GM12865 (cell line): ENCODE results near the gene GJB6.
A peak's percentile ranks its signal among the peaks of the same experiment; 100 is the strongest.

Experiments used
- DNase-seq: peaks from one replicate; pipeline ENCODE4 v3.0.0; 2010; ENCODE audit warnings: low read depth
- H3K4me3 ChIP-seq: 2 replicates; pipeline ENCODE4 v1.5.1; 2011; ENCODE audit warnings: mild to moderate bottlenecking, low read depth, low read length, control low read depth
- TF ChIP-seq, protein P1 (sequence below): IDR thresholded peaks from 2 replicates; pipeline ENCODE4 v1.5.1; 2011; ENCODE audit warnings: low read length, control low read depth, low read depth, inconsistent platforms; ENCODE audit not compliant: insufficient read depth; ENCODE audit errors: missing control alignments

The GJB6 gene

DNA sequence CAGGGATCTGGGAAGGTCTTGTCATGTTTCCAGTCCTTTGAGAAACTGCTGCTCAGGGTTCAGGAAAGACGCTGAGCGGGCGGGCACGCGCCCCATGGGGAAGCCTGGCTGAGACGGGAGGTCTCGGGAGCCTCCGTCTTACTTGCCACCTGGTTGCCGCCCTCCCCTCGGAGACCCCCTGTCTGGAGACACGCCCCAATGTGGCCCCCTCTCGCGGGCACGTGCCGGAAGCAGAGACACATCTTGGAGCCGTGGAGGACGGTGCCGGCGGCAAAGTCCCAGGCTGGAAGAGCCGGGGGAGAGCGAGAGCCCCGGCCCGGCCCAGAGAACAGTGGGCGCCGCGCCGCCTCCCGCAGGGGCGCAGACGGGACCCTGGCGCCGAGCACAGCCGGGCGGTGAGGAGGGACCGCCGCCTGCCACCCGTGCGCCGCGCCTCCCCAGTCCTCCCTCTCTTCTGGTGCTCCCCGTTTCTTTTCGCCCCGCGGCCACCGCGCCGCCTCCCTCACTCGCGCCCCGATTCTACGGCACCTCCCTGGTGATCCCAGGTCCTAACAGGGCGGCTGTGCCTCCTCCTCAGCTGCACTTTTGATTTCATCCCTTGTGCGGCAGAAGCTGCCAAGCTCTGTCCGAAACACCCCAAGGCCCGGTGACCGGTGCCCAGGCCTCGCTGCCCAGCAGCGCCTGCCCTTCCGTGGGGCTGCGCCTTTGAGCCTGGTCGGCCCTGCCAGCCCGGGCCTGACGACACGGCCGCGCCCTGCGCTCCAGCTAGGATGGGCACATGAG lies 54.9 kb downstream of the GJB6 start:
- no peak for DNase-seq
- TF ChIP-seq, protein P1, sequence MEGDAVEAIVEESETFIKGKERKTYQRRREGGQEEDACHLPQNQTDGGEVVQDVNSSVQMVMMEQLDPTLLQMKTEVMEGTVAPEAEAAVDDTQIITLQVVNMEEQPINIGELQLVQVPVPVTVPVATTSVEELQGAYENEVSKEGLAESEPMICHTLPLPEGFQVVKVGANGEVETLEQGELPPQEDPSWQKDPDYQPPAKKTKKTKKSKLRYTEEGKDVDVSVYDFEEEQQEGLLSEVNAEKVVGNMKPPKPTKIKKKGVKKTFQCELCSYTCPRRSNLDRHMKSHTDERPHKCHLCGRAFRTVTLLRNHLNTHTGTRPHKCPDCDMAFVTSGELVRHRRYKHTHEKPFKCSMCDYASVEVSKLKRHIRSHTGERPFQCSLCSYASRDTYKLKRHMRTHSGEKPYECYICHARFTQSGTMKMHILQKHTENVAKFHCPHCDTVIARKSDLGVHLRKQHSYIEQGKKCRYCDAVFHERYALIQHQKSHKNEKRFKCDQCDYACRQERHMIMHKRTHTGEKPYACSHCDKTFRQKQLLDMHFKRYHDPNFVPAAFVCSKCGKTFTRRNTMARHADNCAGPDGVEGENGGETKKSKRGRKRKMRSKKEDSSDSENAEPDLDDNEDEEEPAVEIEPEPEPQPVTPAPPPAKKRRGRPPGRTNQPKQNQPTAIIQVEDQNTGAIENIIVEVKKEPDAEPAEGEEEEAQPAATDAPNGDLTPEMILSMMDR = no peak
- H3K4me3 ChIP-seq = no peak overlapping the region

DNA sequence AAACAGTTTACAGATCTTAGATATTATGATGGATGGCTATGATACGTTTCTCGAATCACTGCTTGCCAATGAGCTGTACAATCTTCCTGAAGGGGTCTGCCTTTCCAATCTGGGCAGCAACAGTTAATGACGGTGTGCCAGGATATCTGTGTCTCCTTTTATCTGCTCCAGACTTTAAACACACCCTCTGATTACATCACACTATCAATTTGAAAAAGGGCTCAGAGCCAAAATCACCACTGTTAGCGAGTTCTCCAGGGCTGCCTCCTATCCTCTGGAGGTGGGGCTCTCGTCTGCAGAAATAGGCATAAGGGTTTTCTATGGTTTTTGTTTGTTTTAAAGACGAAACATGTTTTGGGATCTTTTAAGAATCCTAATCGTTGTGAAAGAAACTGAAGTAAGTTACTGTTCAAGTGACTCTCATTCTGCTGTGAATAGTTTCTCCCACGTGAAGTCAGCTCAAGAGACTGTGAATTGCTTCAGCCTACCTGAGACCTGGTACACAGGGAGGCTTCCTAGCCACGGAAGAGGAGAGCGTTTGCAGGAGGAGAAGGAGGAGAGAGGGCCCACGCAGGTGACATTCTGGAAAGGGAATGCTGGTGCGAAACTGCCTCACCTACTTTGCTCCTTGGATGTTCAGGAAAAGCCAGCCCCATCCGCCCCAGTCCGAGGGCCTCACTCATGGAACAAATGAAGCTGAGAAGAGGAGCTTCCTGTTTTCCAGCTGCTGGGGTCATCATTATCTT lies 56.0 kb downstream of the GJB6 start:
- no peak for DNase-seq
- TF ChIP-seq, protein P1 = no peak

DNA sequence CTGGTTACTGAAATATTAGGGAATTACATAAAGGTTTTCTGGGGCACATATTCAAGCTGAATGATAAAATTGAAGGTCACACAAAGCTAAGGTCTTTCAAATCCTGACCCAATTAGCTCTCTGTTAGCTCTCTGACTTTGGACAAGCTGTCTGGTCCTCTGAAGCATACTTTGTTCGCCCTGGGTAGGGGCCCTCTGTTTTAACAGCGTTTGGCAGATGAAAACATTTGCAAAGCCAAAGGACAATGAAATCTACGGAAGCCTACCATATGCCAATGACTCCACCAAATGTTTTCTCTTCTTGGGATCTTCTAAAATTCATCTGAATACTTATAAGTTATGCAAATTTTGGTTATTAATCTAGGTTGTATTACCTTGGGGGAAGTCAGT lies 56.7 kb downstream of the GJB6 start:
- TF ChIP-seq, protein P1 = no peak
- H3K4me3 ChIP-seq = no peak overlapping the region
- no peak for DNase-seq

More for the DNA sequence above, 56.0 kb downstream of the GJB6 start:
- H3K4me3 ChIP-seq = no peak overlapping the region

DNA sequence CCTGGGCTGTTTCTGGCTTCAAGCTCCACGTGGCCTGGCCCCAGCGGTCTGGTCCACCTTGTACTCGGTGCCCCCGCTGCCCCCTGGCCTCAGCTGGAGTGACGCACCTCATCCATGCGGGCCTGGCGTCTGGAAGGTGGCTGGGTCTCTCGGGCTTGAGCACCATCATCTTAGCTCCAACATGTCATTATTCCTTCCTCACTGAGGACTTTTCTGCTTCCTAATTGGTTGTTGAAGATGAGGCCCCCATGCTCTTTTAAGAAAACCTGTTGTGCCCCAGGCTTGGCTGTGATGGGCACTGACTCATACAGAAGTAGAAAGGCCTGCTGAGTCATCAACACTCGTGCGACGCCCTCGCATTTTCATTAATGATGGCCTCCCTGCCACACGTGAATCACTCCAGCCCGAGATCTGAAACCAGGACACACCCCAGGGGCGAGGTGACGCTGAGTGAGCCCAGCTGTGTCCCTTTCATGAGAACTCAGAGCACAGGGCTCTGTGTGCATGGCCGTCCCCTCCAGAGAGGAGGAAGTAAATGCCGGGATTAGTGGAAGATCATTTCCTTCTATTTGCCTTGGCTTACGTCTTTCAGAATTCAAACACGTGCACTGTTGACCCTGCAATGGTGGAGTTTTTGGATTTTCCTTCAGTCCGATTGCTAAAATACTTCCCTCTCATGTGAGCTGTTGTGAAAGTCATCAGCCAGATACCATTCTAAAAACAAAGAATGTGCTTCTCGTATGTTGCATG lies 57.3 kb downstream of the GJB6 start:
- peak; percentile 90 for DNase-seq
- TF ChIP-seq, protein P1 = no peak
- no peak overlapping the region for H3K4me3 ChIP-seq

DNA sequence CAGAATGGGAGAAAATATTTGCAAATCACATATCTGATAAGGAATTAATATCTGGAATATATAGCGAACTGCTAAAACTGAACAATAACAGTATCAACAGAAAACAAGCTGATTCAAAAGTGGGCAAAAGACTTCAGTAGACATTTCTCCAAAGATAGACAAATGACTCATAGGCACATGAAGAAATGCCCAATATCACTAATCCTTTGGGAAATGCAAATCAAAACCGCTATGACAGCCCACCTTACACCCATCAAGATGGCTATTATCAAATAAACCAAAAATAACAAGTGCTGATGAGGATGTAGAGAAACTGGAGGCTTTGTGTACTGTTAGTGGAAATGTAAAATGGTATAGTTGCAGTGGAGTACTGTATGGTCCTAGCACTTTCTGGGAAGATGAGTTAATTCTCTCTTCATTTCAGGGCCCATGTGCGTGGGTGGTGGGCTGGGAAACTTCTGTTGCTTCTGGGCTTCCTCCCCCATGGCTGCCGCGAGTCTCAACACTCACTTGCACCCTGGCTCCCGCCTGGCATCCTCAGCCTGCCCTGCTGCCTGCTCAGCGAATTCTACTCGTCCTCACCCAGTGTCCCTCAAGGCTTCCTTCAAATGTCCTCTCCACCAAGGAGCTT lies 58.9 kb downstream of the GJB6 start:
- no peak overlapping the region for H3K4me3 ChIP-seq
- TF ChIP-seq, protein P1 = no peak
- DNase-seq = no peak
